ENCODE data around the gene MYO16.
"Not testable (repeated sequence)": the region's sequence is repeated elsewhere in the genome, so short reads cannot be mapped to it uniquely, and the experiment has no call there.

MYO16 gene

GRCh38 chr13:108895220-108895704, 265.9 kb downstream of the MYO16 start:
- DNase-seq (ENCODE audit: low spot score): no peak

GRCh38 chr13:108897955-108898354, 268.5 kb downstream of the MYO16 start:
- DNase-seq (ENCODE audit: low spot score): no peak

DNA sequence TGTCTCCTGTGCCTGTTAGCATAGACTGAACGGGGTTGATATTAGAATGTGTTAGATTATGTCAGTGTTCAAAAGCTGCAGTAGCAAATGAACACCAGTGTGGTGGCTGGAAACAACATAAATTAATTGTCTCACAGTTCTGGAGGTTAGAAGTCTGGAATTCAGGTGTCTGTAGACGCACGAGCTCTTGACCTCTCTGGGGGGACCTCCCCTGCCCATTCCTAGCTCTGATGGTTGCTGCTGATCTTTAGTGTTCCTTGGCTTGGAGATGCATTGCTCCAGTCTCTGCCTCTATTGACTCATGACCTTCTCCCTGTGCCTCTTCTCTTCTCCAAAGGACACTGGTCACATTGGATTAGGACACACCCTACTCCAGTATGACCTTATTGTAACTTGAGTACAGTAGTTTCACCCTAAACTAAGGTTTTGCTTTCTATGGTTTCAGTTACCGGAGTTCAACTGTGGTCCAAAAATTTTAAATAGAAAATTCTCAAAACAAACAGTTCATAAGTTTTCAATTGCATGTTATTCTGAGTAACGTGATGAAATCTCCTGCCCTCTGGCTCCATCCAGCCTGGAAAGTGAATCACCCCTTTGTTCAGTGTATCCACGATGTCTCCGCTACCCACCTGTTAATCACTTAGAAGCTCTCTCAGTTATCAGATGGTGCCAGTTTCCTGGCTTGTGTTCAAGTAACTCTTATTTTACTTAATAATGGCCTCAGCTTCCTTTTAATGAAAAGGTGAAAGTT, 273.2 kb downstream of the MYO16 start:
- no peak for DNase-seq (ENCODE audit: low spot score)

- no peak for DNase-seq (ENCODE audit: low spot score)
These were observed 274.2 kb downstream of the MYO16 start for GRCh38 chr13:108903613-108904012.

- DNase-seq (ENCODE audit: low spot score): no peak
These were observed 282.4 kb downstream of the MYO16 start for GRCh38 chr13:108911807-108912206.

DNA sequence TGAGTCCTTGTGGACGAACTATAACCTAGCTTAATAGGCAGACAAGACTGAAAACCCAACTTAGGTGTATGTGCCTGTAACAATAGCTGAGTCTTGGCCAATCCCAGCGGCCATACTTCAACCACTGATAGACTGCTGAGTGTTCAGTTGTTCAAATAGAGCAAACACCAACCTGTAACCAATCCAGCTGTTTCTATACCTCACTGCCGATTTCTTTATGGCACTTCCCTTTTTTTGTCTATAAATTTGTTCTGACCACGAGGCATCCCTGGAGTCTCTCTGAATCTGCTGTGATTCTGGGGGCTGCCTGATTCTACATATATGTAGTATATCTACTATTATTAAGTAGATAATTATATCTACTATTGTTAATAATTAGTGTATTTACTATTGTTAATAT, 284.3 kb downstream of the MYO16 start:
- not testable (repeated sequence) for DNase-seq (ENCODE audit: low spot score)

- DNase-seq (ENCODE audit: low spot score): no peak
These were observed 285.8 kb downstream of the MYO16 start for GRCh38 chr13:108915095-108915633.

DNA sequence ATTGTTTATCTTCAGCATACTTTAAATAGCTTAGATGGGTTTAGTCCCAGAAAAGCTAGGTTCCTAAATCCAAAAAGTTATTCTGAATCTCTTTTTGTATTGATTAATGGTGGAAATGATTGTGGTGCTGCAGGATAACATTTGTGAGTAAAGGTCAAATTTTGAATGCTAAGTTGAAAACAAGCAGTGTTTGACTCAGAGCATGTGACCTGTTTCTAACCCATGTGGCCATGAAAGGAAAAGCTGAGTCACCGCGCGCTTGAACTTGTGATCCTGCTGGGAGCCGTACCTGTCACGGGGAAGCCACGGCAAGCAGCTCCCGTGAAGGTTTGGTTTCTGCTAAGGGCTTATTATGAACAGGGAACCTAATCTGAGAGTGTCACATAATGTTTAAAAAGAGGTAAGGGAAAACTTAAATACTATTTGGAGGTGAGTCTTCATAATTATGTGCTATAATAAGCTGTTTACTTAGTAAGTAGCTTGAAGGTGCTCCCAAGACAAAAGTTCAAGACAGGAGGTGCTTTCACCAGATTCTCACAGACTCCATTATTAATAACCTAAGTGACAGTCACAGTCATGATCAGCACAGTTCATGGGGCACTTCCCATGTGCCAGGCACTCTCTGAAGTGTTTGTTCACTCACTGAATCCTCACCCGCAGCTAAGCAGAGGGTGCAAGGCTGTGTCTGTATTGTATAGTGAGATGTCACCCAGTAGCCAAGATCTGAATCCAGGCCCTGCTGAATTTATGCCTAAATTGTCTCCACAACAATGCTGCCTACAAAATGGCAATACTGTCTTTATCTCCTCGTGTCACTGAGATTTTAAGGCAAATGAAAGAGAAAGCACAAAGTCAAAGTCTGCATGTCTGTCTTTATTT, 286.5 kb downstream of the MYO16 start:
- no peak for DNase-seq (ENCODE audit: low spot score)

- DNase-seq (ENCODE audit: low spot score): no peak
These were observed 288.2 kb downstream of the MYO16 start for GRCh38 chr13:108917581-108917980.

- DNase-seq (ENCODE audit: low spot score): no peak
These were observed 289.9 kb downstream of the MYO16 start for GRCh38 chr13:108919036-108919907.

DNA sequence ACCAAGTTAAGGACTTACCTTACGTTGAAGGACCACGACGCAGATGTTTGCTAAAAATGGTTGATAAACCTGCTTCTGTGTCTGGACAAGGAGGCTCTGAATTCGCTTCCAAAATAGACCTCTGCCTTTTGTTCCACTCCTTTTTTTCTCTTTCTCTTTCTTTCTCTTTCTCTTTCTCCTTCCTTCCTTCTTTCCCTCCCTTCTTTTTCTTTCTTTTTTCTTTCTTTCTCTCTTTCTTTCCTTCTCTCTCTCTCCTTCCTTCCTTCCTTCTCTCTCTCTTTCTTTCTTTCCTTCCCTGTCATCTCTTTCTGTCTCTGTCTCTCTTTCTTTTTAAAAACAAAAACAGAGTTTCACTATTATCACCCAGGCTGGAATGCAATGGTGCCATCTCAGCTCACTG, 290.7 kb downstream of the MYO16 start:
- DNase-seq (ENCODE audit: low spot score): no peak

- no peak for DNase-seq (ENCODE audit: low spot score)
These were observed 291.8 kb downstream of the MYO16 start for GRCh38 chr13:108921238-108921637.

GRCh38 chr13:108922108-108922507, 292.7 kb downstream of the MYO16 start:
- no peak for DNase-seq (ENCODE audit: low spot score)

DNA sequence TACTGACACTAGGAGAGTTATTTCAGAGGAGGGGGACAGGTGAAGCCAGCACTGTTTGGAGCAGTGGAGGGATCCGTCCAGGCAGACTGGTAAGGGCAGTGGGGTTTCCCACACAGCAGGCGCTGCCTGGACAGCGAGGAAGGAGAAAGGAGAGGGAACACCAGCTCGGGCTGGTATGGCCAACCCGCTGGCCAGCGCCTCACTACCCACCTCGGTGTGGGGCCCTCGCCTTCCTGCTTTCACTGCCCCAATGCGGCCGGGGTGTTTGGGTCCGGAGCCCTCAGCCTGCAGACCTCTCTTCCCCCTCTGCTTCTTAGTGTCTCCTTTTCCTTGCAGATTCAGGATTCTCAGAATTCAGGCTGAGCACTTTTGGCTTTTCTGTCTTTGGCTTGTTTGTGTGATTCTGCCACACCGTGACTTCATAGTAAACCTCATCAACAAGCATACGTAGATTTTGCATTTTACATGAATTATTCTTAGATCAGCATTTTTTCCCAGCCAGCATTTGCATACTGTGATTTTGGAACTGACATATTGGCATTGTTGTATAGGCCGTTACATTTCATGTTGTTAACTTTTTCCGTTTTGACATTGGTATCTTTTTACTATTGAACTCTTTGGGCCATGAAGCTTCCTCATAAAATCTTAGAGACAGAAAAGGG, 294.1 kb downstream of the MYO16 start:
- DNase-seq (ENCODE audit: low spot score): no peak

DNA sequence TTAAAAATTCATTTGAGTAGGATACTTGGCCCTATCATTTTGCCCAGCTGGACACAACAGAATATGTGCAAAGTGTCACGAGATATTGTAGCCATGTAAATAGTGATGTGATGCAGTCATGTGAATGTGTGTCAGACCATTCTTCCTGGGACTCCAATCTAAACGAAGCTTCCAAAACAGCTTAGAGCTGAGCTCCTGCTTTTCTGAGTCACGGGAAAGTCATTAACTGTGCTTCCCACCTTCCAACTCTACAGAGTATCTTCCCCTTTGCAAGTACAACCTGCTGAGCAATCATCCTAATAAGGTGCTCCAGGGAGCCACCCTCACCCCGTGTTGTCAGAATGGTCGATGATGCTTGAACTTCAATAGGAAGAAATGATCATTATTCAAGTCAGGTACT, 294.7 kb downstream of the MYO16 start:
- DNase-seq (ENCODE audit: low spot score): no peak

DNA sequence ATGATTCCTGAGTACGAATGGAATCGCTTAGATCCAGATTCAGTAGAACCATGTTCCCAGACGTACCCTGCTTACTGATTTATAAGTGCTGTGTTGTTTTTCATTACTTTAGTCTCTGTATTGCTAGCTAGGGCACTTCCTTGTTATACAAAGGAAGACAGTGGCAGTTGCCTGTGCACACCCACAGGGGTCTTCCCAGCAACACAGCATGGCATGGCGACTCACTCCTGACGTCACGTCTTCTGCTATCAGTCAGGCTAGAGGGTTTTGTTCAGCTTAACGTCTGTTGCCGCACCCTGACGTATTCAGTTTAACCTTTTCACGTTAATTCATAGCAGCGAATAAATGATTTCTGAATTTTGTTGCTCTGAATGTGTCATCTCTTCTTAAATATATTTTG, 295.1 kb downstream of the MYO16 start:
- DNase-seq (ENCODE audit: low spot score): no peak

- no peak for DNase-seq (ENCODE audit: low spot score)
These were observed 295.7 kb downstream of the MYO16 start for GRCh38 chr13:108925070-108925469.

GRCh38 chr13:108926862-108927261, 297.5 kb downstream of the MYO16 start:
- no peak for DNase-seq (ENCODE audit: low spot score)

DNA sequence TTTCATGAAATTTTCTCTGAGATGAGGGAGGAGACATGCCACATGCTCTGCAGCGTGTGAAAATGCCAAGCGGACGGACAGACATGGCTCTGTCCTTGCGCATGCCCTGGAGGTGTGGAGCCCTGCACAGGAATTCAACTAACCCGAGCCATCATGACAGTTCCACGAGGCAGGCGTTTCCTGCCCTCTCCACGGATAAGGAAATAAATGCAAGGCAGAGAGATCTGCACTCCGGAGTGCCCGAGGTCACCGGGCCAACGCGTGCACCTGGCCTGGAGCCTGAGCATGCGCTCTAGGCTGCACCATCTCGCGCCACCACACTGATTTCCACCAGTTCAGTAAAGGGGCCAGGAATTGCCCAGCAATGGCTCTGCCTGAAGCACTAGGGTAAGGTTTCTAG, 298.2 kb downstream of the MYO16 start:
- DNase-seq (ENCODE audit: low spot score): no peak

- no peak for DNase-seq (ENCODE audit: low spot score)
These were observed 300.3 kb downstream of the MYO16 start for GRCh38 chr13:108929532-108930206.

- DNase-seq (ENCODE audit: low spot score): no peak
These were observed 302.8 kb downstream of the MYO16 start for GRCh38 chr13:108932196-108932595.
